GM18909 (cell line): Measurements from ENCODE around the gene NOL12.

Experiments used
- ATAC-seq: cut with Tn5 transposase; IDR thresholded peaks from one replicate; pipeline ENCODE4 v1.9.1; 2021; ENCODE audit warnings: mild to moderate bottlenecking; ENCODE audit not compliant: unreplicated experiment, poor library complexity

NOL12 gene

GRCh38 chr22:37659066-37659896 is 26.9 kb upstream of the NOL12 start:
- ATAC-seq: peak; percentile 11

GRCh38 chr22:37659897-37660708 is 26.0 kb upstream of the NOL12 start:
- ATAC-seq: no peak

- no peak for ATAC-seq
Observed at GRCh38 chr22:37660709-37661045, 25.5 kb upstream of the NOL12 start.

DNA sequence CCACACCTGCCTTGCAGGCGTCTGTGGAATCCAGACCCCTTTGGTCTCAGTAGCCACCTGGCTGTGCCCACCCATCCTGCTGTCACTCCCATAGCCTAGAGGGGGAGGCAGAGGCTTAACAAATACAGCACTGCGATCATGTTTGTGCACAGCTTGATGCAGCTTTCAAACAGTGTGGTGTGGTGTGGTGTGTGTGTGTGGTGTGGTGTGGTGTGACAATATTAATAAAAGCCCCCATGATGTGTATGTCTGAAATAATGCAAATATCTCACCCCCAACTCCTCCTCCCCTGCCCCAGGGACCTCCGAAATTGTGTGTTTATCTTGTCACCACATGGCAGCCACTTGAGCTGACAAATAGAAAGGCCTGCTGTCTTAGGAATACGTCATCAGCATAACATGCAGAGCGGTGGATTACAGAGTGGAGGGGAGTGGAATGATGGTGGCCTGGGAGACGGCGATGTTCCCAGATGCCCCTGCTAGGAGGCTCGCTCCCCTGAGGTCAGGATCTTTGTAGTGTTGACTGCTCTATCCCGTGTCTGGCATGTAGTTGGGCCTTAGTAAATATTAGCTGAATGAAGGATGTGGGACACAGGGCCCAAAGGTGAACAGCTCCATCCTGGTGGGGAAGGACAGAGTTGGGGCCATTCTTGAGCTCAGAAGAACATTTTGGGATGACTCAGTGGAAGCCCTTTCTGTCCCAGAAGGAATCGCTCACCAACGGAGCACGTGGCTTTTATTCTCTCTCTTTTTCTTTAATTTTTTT is 24.8 kb upstream of the NOL12 start:
- no peak for ATAC-seq

DNA sequence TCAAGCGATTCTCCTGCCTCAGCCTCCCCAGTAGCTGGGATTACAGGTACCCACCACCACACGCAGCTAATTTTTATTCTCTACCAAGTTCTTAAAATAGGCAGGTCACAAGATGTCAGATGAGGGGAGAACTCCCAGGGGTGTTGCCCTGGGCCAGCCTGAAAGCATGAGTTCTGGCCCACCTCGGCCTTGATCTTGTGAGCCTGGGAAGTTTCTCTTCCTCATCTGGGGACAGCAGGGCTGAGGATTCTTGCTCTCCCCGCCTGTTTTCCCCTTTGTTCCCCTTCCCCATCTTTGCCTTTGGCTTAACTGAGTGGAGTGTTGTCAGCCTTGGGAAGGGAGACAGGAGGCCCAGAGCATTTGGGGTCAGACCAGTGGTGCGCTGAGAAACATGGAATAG is 24.1 kb upstream of the NOL12 start:
- ATAC-seq: no peak

GRCh38 chr22:37663521-37664140 is 22.5 kb upstream of the NOL12 start:
- ATAC-seq: no peak

DNA sequence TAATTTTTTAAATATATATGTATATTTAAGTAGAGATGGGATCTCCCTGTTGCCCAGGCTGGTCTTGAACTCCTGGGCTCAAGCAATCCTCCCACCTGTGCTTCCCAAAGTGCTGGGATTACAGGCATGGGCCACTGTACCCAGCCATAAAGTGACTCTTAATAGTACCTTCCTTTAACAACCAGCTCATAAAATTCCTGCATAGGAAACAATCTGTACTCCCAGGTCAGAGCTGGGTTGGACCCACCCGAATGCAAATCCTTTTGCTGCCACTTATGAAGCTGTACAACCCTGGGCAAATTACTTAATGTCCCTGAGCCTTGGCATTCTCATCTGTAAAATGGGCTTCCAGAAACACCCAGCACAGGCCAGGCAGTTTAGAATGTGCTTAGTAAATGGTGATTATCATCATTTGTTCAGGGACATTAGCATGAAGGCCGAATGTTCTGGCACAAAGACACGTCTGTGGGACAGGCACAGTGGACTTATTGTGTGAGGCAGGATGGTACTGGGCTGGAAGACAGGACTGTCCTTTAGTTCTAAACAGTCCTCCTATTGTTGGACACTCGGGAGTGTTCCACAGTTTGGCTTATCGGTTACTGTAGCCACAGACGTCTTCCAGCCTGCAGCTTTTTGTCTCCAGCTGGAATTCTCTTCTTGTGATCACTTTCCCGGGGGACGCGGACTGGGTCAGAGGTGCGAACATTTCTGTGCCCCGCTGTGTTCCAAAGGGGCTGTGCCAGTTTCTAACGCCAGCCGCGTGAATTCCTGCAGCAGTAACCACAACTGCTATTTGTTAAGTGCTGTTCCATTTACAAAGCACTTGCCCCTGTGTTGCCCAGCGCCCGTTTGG is 21.7 kb upstream of the NOL12 start:
- ATAC-seq: no peak

DNA sequence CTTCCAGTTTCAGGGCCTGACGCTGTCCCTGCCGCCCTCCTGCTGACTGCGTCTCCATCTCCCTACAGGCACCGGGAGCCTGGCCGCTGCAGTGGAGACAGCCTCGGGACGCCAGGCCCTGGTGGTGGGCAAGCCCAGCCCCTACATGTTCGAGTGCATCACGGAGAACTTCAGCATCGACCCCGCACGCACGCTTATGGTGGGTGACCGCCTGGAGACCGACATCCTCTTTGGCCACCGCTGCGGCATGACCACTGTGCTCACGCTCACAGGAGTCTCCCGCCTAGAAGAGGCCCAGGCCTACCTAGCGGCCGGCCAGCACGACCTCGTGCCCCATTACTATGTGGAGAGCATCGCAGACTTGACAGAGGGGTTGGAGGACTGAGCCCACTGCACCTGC is 20.7 kb upstream of the NOL12 start:
- no peak for ATAC-seq

GRCh38 chr22:37669586-37669985 is 16.6 kb upstream of the NOL12 start:
- ATAC-seq: no peak

- no peak for ATAC-seq
Observed at GRCh38 chr22:37672206-37672919, 13.8 kb upstream of the NOL12 start.

GRCh38 chr22:37672920-37673455 is 13.2 kb upstream of the NOL12 start:
- ATAC-seq: no peak

DNA sequence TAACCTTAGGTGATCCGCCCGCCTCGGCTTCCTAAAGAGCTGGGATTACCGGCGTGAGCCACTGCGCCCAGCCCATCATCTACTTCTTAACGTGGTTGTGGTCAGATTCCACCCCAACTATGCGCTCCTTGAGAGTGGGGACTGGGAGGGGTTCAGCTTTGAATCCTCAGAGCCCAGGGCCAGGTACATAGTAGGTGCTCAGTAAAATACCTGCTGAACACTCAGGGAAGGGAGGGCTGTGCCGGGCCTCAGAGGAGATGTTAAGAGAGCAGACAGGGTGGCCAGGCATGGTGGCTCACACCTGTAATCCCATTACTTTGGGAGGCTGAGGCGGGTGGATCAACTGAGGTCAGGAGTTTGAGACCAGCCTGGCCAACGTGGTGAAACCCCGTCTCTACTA is 11.9 kb upstream of the NOL12 start:
- no peak for ATAC-seq

- ATAC-seq: peak; percentile 42
Observed at GRCh38 chr22:37674951-37675929, 10.9 kb upstream of the NOL12 start, which contains the start of gene LGALS1. Gene LGALS1 (plus strand): TSS chr22:37675636. CDS start chr22:37675703, 67 bp downstream.

- ATAC-seq: no peak
Observed at GRCh38 chr22:37675930-37676735, 10.0 kb upstream of the NOL12 start.

DNA sequence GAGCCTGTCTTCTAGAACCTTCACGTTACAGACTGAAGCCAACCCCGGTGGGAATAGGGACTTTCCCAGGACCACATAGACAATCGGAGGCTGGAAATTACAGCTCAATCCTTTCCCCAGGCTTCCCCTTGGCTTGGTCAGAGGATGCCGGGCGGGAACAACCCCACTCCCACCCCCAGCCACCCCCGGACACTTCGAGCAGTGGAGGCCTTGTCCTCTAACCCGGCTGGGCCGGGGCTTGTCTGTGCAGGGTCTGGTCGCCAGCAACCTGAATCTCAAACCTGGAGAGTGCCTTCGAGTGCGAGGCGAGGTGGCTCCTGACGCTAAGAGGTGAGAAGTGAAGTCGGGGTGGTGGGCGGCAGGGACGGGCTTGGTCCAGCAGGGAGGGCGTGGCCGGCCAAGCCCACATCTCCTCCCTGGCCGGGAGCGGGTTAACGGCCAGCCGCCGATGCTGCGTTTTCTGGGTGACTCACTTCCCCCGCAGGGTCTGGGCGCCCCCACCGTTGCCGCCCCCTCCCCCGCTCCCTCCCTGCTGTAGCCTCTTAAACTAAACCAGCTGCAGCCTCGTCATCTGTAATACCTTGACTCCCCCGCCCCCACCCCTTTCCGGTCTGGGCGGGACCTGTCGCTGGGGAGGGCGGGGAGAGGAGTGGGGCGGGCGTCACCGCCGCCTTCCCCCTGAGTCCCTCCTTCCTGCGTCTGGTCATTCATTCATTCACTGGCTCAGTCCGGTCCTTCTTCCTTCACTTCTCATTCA is 9.2 kb upstream of the NOL12 start:
- peak; percentile 47 for ATAC-seq

DNA sequence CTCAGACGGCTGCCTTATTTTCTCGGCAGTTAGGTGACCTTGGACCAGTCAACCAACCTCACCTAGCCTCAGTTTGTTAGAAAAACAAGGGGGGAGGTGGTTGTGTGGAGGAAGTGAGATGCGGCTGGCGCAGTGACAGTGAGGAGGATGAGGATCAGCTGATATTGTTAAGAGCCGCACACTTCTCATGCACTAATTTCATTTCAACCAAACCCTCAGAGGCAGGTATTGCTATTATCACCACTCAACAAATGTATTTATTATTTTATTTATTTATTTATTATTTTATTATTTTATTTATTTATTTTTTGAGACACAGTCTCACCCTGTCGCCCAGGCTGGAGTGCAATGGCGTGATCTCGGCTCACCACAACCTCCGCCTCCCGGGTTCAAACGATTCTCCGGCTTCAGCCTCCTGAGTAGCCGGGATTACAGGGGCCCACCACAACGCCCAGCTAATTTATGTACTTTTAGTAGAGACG is 8.6 kb upstream of the NOL12 start:
- no peak for ATAC-seq
